K562 (cell line): Measurements from ENCODE around the gene NEK3. TPM values are rescaled to one million over a fixed set of nuclear protein-coding genes. Genes with fewer than 3 reads are reported as not detected.

Experiments used
- ATAC-seq: fragments of 200-7000 bp; cut with Tn5 transposase; 3 replicates; pipeline ENCODE4 v1.9.1; 2020; ENCODE audit warnings: moderate library complexity
- BruUV-seq: library from RNA; stranded (reverse); fragments of 400-500 nt; replicated peaks from 2 replicates; lab custom pipeline; 2021; lab: Mats Ljungman, UMichigan
- CTCF ChIA-PET: fragments of 300-600 bp; formaldehyde crosslinking; extraction: SDS; loops from one replicate; lab custom pipeline; 2021; ENCODE audit warnings: low intra/inter-chr PET ratio; lab: Yijun Ruan, JAX
- POLR2A ChIA-PET: fragments of 300-600, 350-650 bp; sonication (Branson Sonifier 250); formaldehyde crosslinking; extraction: SDS; loops from one replicate; lab custom pipeline; 2021; ENCODE audit warnings: antibody characterized with exemption, inconsistent platforms; lab: Yijun Ruan, JAX
- DNase-seq, 4 experiments: peaks; one replicate each; pipeline versions ENCODE4 v3.0.0 to v3.0.0-alpha.2; 2011 to 2018; ENCODE audit warnings: low spot score in 3 of 4, mixed read lengths in 3 of 4; ENCODE audit errors: extremely low read depth in 1 of 4
- FAIRE-seq: peaks from 2 replicates; lab custom pipeline; 2011; peaks lifted over from hg19 to GRCh38; lab: Jason Lieb, UNC
- H2AFZ ChIP-seq: 2 replicates; pipeline ENCODE4 v1.6.0; 2011; ENCODE audit warnings: low read depth, low read length, control low read depth, inconsistent platforms
- H3K27ac ChIP-seq: fragments of 200-600 bp; 3 replicates; pipeline ENCODE4 v1.8.0; 2011; ENCODE audit warnings: low read depth, mild to moderate bottlenecking, control low read depth, inconsistent platforms, low read length, moderate library complexity, mixed read lengths; ENCODE audit errors: extremely low read depth
- H3K27me3 ChIP-seq, 2 experiments: fragments of 300-600 bp in 1 of 2; 2 replicates in 1 of 2; 3 replicates in 1 of 2; pipeline versions ENCODE4 v1.6.0 to v1.8.0; 2011; ENCODE audit warnings: inconsistent platforms in 2 of 2, low read length in 2 of 2, mild to moderate bottlenecking in 1 of 2, mixed read lengths in 1 of 2, moderate library complexity in 1 of 2; ENCODE audit not compliant: control insufficient read depth in 2 of 2, insufficient read depth in 2 of 2
- H3K36me3 ChIP-seq: fragments of 300-600 bp; 3 replicates; pipeline ENCODE4 v1.8.0; 2011; ENCODE audit warnings: mild to moderate bottlenecking, low read length, inconsistent platforms; ENCODE audit not compliant: control insufficient read depth, insufficient read depth
- H3K4me1 ChIP-seq, 2 experiments: fragments of 200-600 bp in 1 of 2; replicated peaks in 1 of 2; 2 replicates in 1 of 2; 3 replicates in 1 of 2; pipeline versions ENCODE4 v1.5.1 to v1.8.0; 2011; ENCODE audit warnings: inconsistent platforms in 2 of 2, low read length in 2 of 2, mild to moderate bottlenecking in 1 of 2, mixed read lengths in 1 of 2, moderate library complexity in 1 of 2; ENCODE audit not compliant: control insufficient read depth in 2 of 2, insufficient read depth in 2 of 2
- H3K4me2 ChIP-seq: 2 replicates; pipeline ENCODE4 v1.6.1; 2011; ENCODE audit warnings: low read length, control low read depth, inconsistent platforms, mixed read lengths; ENCODE audit not compliant: insufficient read depth
- H3K4me3 ChIP-seq: fragments of 200-600 bp; sonication (generic), shearing (Covaris generic); 2 replicates; pipeline ENCODE4 v1.5.1; 2016; ENCODE audit warnings: control low read depth, inconsistent platforms
- H3K79me2 ChIP-seq: fragments of 200-600 bp; 3 replicates; pipeline ENCODE4 v1.8.0; 2011; ENCODE audit warnings: low read length, inconsistent platforms; ENCODE audit not compliant: control insufficient read depth, insufficient read depth
- H3K9ac ChIP-seq, 2 experiments: 2 replicates each; pipeline versions ENCODE4 v1.6.0 to v1.6.1; 2011; ENCODE audit warnings: low read depth in 2 of 2, low read length in 2 of 2, control low read depth in 1 of 2, inconsistent platforms in 1 of 2, mild to moderate bottlenecking in 1 of 2, mixed read lengths in 1 of 2; ENCODE audit not compliant: insufficient read depth in 1 of 2
- H3K9me1 ChIP-seq: one replicate; pipeline ENCODE4 v1.6.0; 2011; ENCODE audit warnings: inconsistent platforms, mild to moderate bottlenecking, low read length, moderate library complexity; ENCODE audit not compliant: control insufficient read depth, insufficient read depth
- H3K9me3 ChIP-seq: replicated peaks from 2 replicates; pipeline ENCODE4 v1.5.1; 2011; ENCODE audit warnings: low read depth, low read length, inconsistent platforms; ENCODE audit not compliant: control insufficient read depth, insufficient read depth
- H4K20me1 ChIP-seq: replicated peaks from 2 replicates; pipeline ENCODE4 v1.6.1; 2011; ENCODE audit warnings: low read length, inconsistent platforms, mixed read lengths; ENCODE audit not compliant: control insufficient read depth, insufficient read depth
- ATF7 ChIP-seq: fragments of 450-650 bp; IDR thresholded peaks from 2 replicates; pipeline ENCODE4 v1.7.1; 2014; ENCODE audit warnings: mild to moderate bottlenecking, moderate library complexity
- CBX2 ChIP-seq: fragments of 200-600 bp; sonication (generic); IDR thresholded peaks from one replicate; pipeline ENCODE4 v1.6.1; 2012; ENCODE audit warnings: mild to moderate bottlenecking, low read length, inconsistent platforms; ENCODE audit not compliant: insufficient read depth, poor library complexity, severe bottlenecking
- MLLT1 ChIP-seq, 2 experiments: fragments of 450-650 bp; IDR thresholded peaks; 2 replicates each; pipeline ENCODE4 v1.6.1; 2016
- MTF1 ChIP-seq: fragments of 250-450 bp; sonication (Bioruptor Pico); IDR thresholded peaks from 2 replicates; pipeline ENCODE4 v1.9.0; 2021; ENCODE audit warnings: moderate library complexity, mild to moderate bottlenecking, inconsistent platforms, borderline replicate concordance
- MYBL2 ChIP-seq, 2 experiments: fragments of 450-650 bp in 1 of 2; sonication (generic) in 1 of 2; formaldehyde crosslinking in 1 of 2; IDR thresholded peaks; 2 replicates each; pipeline versions ENCODE4 v1.6.1 to v1.8.1; 2017 to 2022; ENCODE audit warnings: borderline replicate concordance in 1 of 2, inconsistent platforms in 1 of 2, low read depth in 1 of 2, mild to moderate bottlenecking in 1 of 2, missing genetic modification reagents in 1 of 2, moderate library complexity in 1 of 2
- POU5F1 ChIP-seq: fragments of 150-350 bp; IDR thresholded peaks from 2 replicates; pipeline ENCODE4 v1.6.1; 2014; ENCODE audit warnings: borderline replicate concordance, low read length, low read depth, mild to moderate bottlenecking; ENCODE audit not compliant: partially characterized antibody
- RFX5 ChIP-seq: IDR thresholded peaks from 2 replicates; pipeline ENCODE4 v1.6.1; 2011; ENCODE audit warnings: low read depth, mild to moderate bottlenecking, improper control_type of control experiment, low read length
- SMARCA4 ChIP-seq: fragments of 450-650 bp; IDR thresholded peaks from 2 replicates; pipeline ENCODE4 v1.6.1; 2016
- ZFPM2 ChIP-seq: fragments of 250-450 bp; sonication (Bioruptor Pico); IDR thresholded peaks from 2 replicates; pipeline ENCODE4 v1.5.1; 2022; ENCODE audit warnings: mild to moderate bottlenecking
- ZNF121 ChIP-seq: sonication (generic); formaldehyde crosslinking; conservative IDR thresholded peaks from 2 replicates; pipeline ENCODE4 v1.8.0; 2022; ENCODE audit warnings: missing genetic modification reagents
- ZNF586 ChIP-seq: fragments of 450-650 bp; formaldehyde crosslinking; conservative IDR thresholded peaks from 2 replicates; pipeline ENCODE4 v1.4.0; 2020; ENCODE audit warnings: mild to moderate bottlenecking, moderate library complexity
- ZNF766 ChIP-seq: fragments of 200-800 bp; sonication (Bioruptor generic); conservative IDR thresholded peaks from 2 replicates; pipeline ENCODE4 v1.6.1; 2016; ENCODE audit warnings: missing genetic modification characterization, missing compliant biosample characterization
- WGBS: fragments of 100-300 bp; shearing (Covaris generic); methylation state at CpG from one replicate; pipeline ENCODE4 v1.1.6; 2016; ENCODE audit warnings: low coverage, mixed read lengths; ENCODE audit not compliant: insufficient coverage; ENCODE audit errors: missing lambda C conversion rate; 5-methylcytosine and 5-hydroxymethylcytosine counted together
- in situ Hi-C: fragments of 300-500 bp; cut with MboI; formaldehyde crosslinking; loops from 4 replicates; pipeline ENCODE4 v1.15.0; 2018; ENCODE audit warnings: inconsistent platforms, mixed read lengths
- intact Hi-C: fragments of 100-400 bp; cut with micrococcal nuclease; formaldehyde crosslinking; loops from 2 replicates; pipeline ENCODE4 v1.14.2; 2022
- polyA plus RNA-seq, 8 experiments: library from polyadenylated mRNA; depleted of rRNA in 4 of 8; stranded (reverse) in 5 of 8; unstranded in 3 of 8; fragments of >200 nt; fragmentation: Nextera tagmentation in 2 of 8; fragmentation: Illumina TruSeq in 1 of 8; extraction: Ambion mirVana in 2 of 8; extraction: Trizol in 1 of 8; gene quantifications; 2 replicates each; pipeline versions ENCODE4 v1.2.1 to v1.2.3, GENCODE V29; 2011 to 2014; ENCODE audit warnings: inconsistent platforms in 1 of 8, missing spikeins in 1 of 8
- total RNA-seq, 7 experiments: library from RNA; depleted of rRNA in 6 of 7; stranded (reverse); fragments of >200 nt in 6 of 7; fragmentation: Illumina TruSeq in 2 of 7; extraction: Trizol in 2 of 7; gene quantifications; 2 replicates each; pipeline versions ENCODE4 v1.2.1 to v1.2.3, GENCODE V29; 2011 to 2021; ENCODE audit warnings: low replicate concordance in 1 of 7
- TF ChIP-seq, protein P1 (sequence below), 2 experiments: fragments of 450-650 bp; IDR thresholded peaks; 2 replicates each; pipeline ENCODE4 v1.6.1; 2016; ENCODE audit warnings: mild to moderate bottlenecking in 2 of 2, borderline replicate concordance in 1 of 2, low read depth in 1 of 2, moderate library complexity in 1 of 2

The NEK3 gene
- total and polyA plus RNA-seq, 9 of the 15 experiments (the other 6 are each of a cell fraction or from before 2014, with no cell fraction given): 6.2 to 11.0 (median 9.3) TPM

DNA sequence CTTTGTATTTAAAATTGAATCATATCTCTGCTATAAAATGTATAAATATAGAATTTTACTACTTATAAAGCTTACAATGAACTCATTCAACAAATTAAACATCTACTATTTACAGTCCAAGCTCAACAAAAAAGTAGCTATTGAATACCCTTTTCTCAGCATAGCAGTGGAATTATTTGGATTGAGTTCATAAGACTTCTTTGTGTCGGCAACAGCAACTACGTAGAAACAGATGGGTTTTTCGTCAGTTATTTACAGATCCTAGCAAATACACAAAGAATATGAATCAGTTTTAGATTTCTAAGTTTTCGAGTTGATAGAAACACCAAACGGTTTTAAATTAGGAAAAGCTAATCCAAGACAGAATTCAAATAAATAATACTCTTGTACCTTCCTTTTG lies 10.4 kb upstream of the NEK3 start:
- FAIRE-seq (no peak), DNase-seq (no peak), ATAC-seq (no peak)
- H3K4me3 ChIP-seq: no peak overlapping the region
- in situ Hi-C loops: no loop called here
- no peak overlapping the region for H3K27ac ChIP-seq
- H3K36me3 ChIP-seq: peaks cover 39% of the 10 kb centered on the region; the same call in 1 of the 3 replicates
- no peaks in the 10 kb centered on the region for H3K27me3 ChIP-seq
- CTCF ChIA-PET: no interaction called here
- H3K9ac ChIP-seq: no peak overlapping the region
- BruUV-seq: no TSS peak
- no peak overlapping the region for H3K4me2 ChIP-seq
- H3K79me2 ChIP-seq: no peaks in the 10 kb centered on the region
- H2AFZ ChIP-seq: no peak overlapping the region
- peaks cover 0 to 3% of the 10 kb centered on the region in 2 experiments; a peak in 2 of 5 replicates for H3K4me1 ChIP-seq
- WGBS: 84% methylated on average over 5 of the region's 5 CpGs
- no peaks in the 10 kb centered on the region for H3K9me1 ChIP-seq
- H4K20me1 ChIP-seq: no peaks in the 10 kb centered on the region
- POLR2A ChIA-PET: no interaction called here
- intact Hi-C loops: no loop called here
- no peaks in the 10 kb centered on the region for H3K9me3 ChIP-seq
- TF ChIP-seq ZFPM2 (no peak), ZNF766 (CRISPR knock-in tag) (no peak), RFX5 (no peak), POU5F1 (no peak), ZNF586 (CRISPR knock-in tag) (no peak), CBX2 (no peak), MLLT1 (IDR thresholded peaks at IDR 0.05) (no peak), SMARCA4 (no peak), ATF7 (no peak), MYBL2 (IDR thresholded peaks at IDR 0.05; ENCODE audit: low read depth) (no peak), MYBL2 (CRISPR knock-in tag; IDR thresholded peaks at IDR 0.05; ENCODE audit: borderline replicate concordance) (no peak), ZNF121 (no peak), MTF1 (CRISPR knock-in tag) (no peak)
- TF ChIP-seq, protein P1, sequence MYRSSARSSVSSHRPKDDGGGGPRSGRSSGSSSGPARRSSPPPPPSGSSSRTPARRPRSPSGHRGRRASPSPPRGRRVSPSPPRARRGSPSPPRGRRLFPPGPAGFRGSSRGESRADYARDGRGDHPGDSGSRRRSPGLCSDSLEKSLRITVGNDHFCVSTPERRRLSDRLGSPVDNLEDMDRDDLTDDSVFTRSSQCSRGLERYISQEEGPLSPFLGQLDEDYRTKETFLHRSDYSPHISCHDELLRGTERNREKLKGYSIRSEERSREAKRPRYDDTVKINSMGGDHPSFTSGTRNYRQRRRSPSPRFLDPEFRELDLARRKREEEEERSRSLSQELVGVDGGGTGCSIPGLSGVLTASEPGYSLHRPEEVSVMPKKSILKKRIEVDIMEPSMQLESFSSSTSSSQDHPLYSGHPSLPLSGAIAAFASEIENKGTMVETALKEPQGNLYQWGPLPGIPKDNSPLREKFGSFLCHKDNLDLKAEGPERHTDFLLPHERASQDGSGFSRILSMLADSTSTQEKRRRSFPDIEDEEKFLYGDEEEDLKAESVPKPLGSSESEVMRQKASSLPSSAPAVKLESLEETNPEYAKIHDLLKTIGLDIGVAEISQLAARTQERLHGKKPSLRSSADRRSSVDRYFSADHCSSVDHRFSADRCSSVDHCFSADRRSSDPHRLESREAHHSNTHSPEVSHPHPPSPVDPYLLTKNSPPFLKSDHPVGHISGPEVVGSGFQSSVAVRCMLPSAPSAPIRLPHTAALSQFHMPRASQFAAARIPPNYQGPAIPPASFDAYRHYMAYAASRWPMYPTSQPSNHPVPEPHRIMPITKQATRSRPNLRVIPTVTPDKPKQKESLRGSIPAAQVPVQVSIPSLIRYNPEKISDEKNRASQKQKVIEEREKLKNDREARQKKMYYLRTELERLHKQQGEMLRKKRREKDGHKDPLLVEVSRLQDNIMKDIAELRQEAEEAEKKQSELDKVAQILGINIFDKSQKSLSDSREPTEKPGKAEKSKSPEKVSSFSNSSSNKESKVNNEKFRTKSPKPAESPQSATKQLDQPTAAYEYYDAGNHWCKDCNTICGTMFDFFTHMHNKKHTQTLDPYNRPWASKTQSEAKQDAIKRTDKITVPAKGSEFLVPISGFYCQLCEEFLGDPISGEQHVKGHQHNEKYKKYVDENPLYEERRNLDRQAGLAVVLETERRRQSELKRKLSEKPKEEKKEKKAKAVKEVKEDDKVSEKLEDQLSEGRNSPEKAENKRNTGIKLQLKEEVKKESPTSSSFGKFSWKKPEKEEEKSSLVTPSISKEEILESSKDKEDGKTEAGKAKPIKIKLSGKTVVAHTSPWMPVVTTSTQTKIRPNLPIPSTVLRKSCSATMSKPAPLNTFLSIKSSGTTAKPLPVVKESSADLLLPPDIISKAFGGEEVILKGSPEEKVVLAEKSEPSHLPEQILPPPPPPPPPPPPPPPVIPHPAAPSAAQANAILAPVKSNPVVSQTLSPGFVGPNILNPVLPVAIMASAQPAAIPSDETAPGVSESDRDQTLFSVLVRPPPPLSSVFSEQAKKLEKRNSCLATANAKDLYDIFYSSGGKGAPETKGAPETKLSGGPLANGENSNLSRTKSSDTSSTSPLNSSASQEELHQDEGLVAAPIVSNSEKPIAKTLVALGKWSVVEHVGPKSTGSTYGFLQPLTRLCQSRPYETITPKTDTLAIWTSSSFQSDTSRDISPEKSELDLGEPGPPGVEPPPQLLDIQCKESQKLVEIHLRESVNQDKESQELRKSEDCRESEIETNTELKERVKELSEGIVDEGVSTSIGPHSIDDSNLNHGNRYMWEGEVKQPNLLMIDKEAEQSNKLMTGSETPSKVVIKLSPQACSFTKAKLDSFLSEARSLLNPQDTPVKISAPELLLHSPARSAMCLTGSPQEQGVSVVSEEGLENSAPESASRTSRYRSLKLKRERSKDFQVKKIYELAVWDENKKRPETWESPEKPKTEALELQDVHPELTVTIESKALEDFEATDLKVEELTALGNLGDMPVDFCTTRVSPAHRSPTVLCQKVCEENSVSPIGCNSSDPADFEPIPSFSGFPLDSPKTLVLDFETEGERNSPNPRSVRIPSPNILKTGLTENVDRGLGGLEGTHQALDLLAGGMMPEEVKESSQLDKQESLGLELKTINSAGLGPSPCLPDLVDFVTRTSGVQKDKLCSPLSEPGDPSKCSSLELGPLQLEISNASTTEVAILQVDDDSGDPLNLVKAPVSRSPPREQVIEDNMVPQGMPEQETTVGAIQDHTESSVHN (IDR thresholded peaks at IDR 0.05; ENCODE audit: borderline replicate concordance in 1 of 2, low read depth in 1 of 2): no peak
